ENCODE results near the gene XPR1. TPM values are rescaled to one million over a fixed set of nuclear protein-coding genes. Genes with fewer than 3 reads are reported as not detected.
"Not testable (repeated sequence)": the region's sequence is repeated elsewhere in the genome, so short reads cannot be mapped to it uniquely, and the experiment has no call there.

Gene XPR1
- total RNA-seq, 3 donors from 2014 or later (not counting 1 experiment from before 2014, with no cell fraction given), result 14.8 to 18.2 (median 16.7) TPM

GRCh38 chr1:180814258-180814657, 182.4 kb downstream of the XPR1 start:
- H3K27ac ChIP-seq (ENCODE audit: low read length), result no peak overlapping the region
- Mint-ChIP-seq H3K9me3 (no peaks in the 10 kb centered on the region), H3K4me3 (no peak overlapping the region), H3K27me3 (ENCODE audit: low read depth in 2 of 2) (no peaks in the 10 kb centered on the region), H3K27ac (no peak overlapping the region), H3K4me1 (no peaks in the 10 kb centered on the region), H3K36me3 (peaks cover 17% of the 10 kb centered on the region)
- no peaks in the 10 kb centered on the region for H3K4me1 ChIP-seq (ENCODE audit: control insufficient read depth, insufficient read depth, low read length)
- ATAC-seq (no peak), DNase-seq (no peak)
- no peak for TF ChIP-seq CTCF (IDR thresholded peaks at IDR 0.05)
- no peak overlapping the region for H3K4me3 ChIP-seq (ENCODE audit: low read length)
- intact Hi-C loops (cut with micrococcal nuclease), result no loop called here
- H3K36me3 ChIP-seq (ENCODE audit: control insufficient read depth, insufficient read depth, low read length), result peaks cover 6% of the 10 kb centered on the region
- no peaks in the 10 kb centered on the region for H3K27me3 ChIP-seq (ENCODE audit: control insufficient read depth, insufficient read depth, low read length)
- no peaks in the 10 kb centered on the region for H3K9me3 ChIP-seq (ENCODE audit: control insufficient read depth, insufficient read depth, low read length)

GRCh38 chr1:180815188-180815587, 183.4 kb downstream of the XPR1 start:
- Histone ChIP-seq H3K36me3 (ENCODE audit: control insufficient read depth, insufficient read depth, low read length) (peaks cover 6% of the 10 kb centered on the region), H3K27ac (ENCODE audit: low read length) (no peak overlapping the region), H3K4me3 (ENCODE audit: low read length) (no peak overlapping the region), H3K9me3 (ENCODE audit: control insufficient read depth, insufficient read depth, low read length) (no peaks in the 10 kb centered on the region), H3K27me3 (ENCODE audit: control insufficient read depth, insufficient read depth, low read length) (no peaks in the 10 kb centered on the region), H3K4me1 (ENCODE audit: control insufficient read depth, insufficient read depth, low read length) (no peaks in the 10 kb centered on the region)
- H3K4me3 Mint-ChIP-seq, result no peak overlapping the region
- TF ChIP-seq CTCF (IDR thresholded peaks at IDR 0.05), result no peak
- no peaks in the 10 kb centered on the region for H3K27me3 Mint-ChIP-seq (ENCODE audit: low read depth in 2 of 2)
- H3K36me3 Mint-ChIP-seq, result peaks cover 15% of the 10 kb centered on the region
- no peaks in the 10 kb centered on the region for H3K4me1 Mint-ChIP-seq
- DNase-seq (no peak), ATAC-seq (no peak)
- no peak overlapping the region for H3K27ac Mint-ChIP-seq
- 95% methylated on average over 3 of the region's 4 CpGs for whole genome bisulfite sequencing (ENCODE audit: insufficient coverage)
- H3K9me3 Mint-ChIP-seq, result no peaks in the 10 kb centered on the region
- intact Hi-C loops (cut with micrococcal nuclease), result no loop called here

- Mint-ChIP-seq H3K4me1 (no peaks in the 10 kb centered on the region), H3K9me3 (no peaks in the 10 kb centered on the region), H3K27ac (no peak overlapping the region), H3K36me3 (peaks cover 19% of the 10 kb centered on the region), H3K27me3 (ENCODE audit: low read depth in 2 of 2) (no peaks in the 10 kb centered on the region), H3K4me3 (no peak overlapping the region)
- Histone ChIP-seq H3K4me3 (ENCODE audit: low read length) (no peak overlapping the region), H3K36me3 (ENCODE audit: control insufficient read depth, insufficient read depth, low read length) (peaks cover 6% of the 10 kb centered on the region), H3K4me1 (ENCODE audit: control insufficient read depth, insufficient read depth, low read length) (no peaks in the 10 kb centered on the region), H3K27me3 (ENCODE audit: control insufficient read depth, insufficient read depth, low read length) (no peaks in the 10 kb centered on the region), H3K9me3 (ENCODE audit: control insufficient read depth, insufficient read depth, low read length) (no peaks in the 10 kb centered on the region), H3K27ac (ENCODE audit: low read length) (no peak overlapping the region)
- WGBS (ENCODE audit: insufficient coverage), result 97% methylated on average over 10 of the region's 10 CpGs
- intact Hi-C loops (cut with micrococcal nuclease), result no loop called here
- ATAC-seq (no peak), DNase-seq (no peak)
- TF ChIP-seq CTCF (IDR thresholded peaks at IDR 0.05), result no peak
These were observed 184.3 kb downstream of the XPR1 start for GRCh38 chr1:180816132-180816531.

- peaks cover 6% of the 10 kb centered on the region for H3K36me3 ChIP-seq (ENCODE audit: control insufficient read depth, insufficient read depth, low read length)
- Mint-ChIP-seq H3K27ac (no peak overlapping the region), H3K9me3 (no peaks in the 10 kb centered on the region), H3K4me3 (no peak overlapping the region), H3K36me3 (peaks cover 6% of the 10 kb centered on the region), H3K27me3 (ENCODE audit: low read depth in 2 of 2) (no peaks in the 10 kb centered on the region), H3K4me1 (no peaks in the 10 kb centered on the region)
- no peak overlapping the region for H3K4me3 ChIP-seq (ENCODE audit: low read length)
- H3K9me3 ChIP-seq (ENCODE audit: control insufficient read depth, insufficient read depth, low read length), result no peaks in the 10 kb centered on the region
- ATAC-seq (no peak), DNase-seq (no peak)
- no peak for TF ChIP-seq CTCF (IDR thresholded peaks at IDR 0.05)
- intact Hi-C loops (cut with micrococcal nuclease), result no loop called here
- no peak overlapping the region for H3K27ac ChIP-seq (ENCODE audit: low read length)
- H3K27me3 ChIP-seq (ENCODE audit: control insufficient read depth, insufficient read depth, low read length), result no peaks in the 10 kb centered on the region
- 97% methylated on average over 2 of the region's 2 CpGs for WGBS (ENCODE audit: insufficient coverage)
- H3K4me1 ChIP-seq (ENCODE audit: control insufficient read depth, insufficient read depth, low read length), result no peaks in the 10 kb centered on the region
These were observed 190.1 kb downstream of the XPR1 start for GRCh38 chr1:180821970-180822369.

GRCh38 chr1:180831507-180831906, 199.7 kb downstream of the XPR1 start:
- H3K4me3 ChIP-seq (ENCODE audit: low read length); H3K27ac ChIP-seq (ENCODE audit: low read length); H3K27me3 Mint-ChIP-seq (ENCODE audit: low read depth in 2 of 2); H3K4me1 ChIP-seq (ENCODE audit: control insufficient read depth, insufficient read depth, low read length); H3K4me3 Mint-ChIP-seq; H3K27ac Mint-ChIP-seq; intact Hi-C loops (cut with micrococcal nuclease); ATAC-seq; H3K9me3 ChIP-seq (ENCODE audit: control insufficient read depth, insufficient read depth, low read length); H3K4me1 Mint-ChIP-seq; DNase-seq; H3K27me3 ChIP-seq (ENCODE audit: control insufficient read depth, insufficient read depth, low read length); H3K9me3 Mint-ChIP-seq; H3K36me3 ChIP-seq (ENCODE audit: control insufficient read depth, insufficient read depth, low read length): not testable (repeated sequence)
- peaks cover 37% of the 10 kb centered on the region for H3K36me3 Mint-ChIP-seq
- WGBS (ENCODE audit: insufficient coverage), result 100% methylated on average over 1 of the region's 2 CpGs

GRCh38 chr1:180833180-180833579, 201.4 kb downstream of the XPR1 start:
- H3K4me1 ChIP-seq (ENCODE audit: control insufficient read depth, insufficient read depth, low read length); H3K36me3 ChIP-seq (ENCODE audit: control insufficient read depth, insufficient read depth, low read length); H3K4me3 Mint-ChIP-seq; H3K27me3 ChIP-seq (ENCODE audit: control insufficient read depth, insufficient read depth, low read length); H3K27ac Mint-ChIP-seq; H3K9me3 Mint-ChIP-seq; H3K4me1 Mint-ChIP-seq; ATAC-seq; H3K27ac ChIP-seq (ENCODE audit: low read length); H3K27me3 Mint-ChIP-seq (ENCODE audit: low read depth in 2 of 2); intact Hi-C loops (cut with micrococcal nuclease); H3K9me3 ChIP-seq (ENCODE audit: control insufficient read depth, insufficient read depth, low read length); H3K4me3 ChIP-seq (ENCODE audit: low read length); DNase-seq: not testable (repeated sequence)
- peaks cover 37% of the 10 kb centered on the region for H3K36me3 Mint-ChIP-seq
- WGBS (ENCODE audit: insufficient coverage), result no CpG with 5 or more reads among the region's 1 CpG

Data from natural killer cell (primary cell).